PC-3 (cell line): ENCODE results near the gene LINC01488. TPM values are rescaled to one million over a fixed set of nuclear protein-coding genes. Genes with fewer than 3 reads are reported as not detected.

Experiments used
- ATAC-seq: fragments of 200-7000 bp; cut with Tn5 transposase; 2 replicates; pipeline ENCODE4 v1.9.1; 2020; ENCODE audit warnings: mild to moderate bottlenecking, moderate library complexity
- BruUV-seq: library from RNA; stranded (reverse); fragments of 400-500 nt; replicated peaks from 2 replicates; lab custom pipeline; 2021; lab: Mats Ljungman, UMichigan
- CTCF ChIA-PET: fragments of 300-600 bp; sonication (Branson Sonifier 250); formaldehyde crosslinking; loops from one replicate; lab custom pipeline; 2022; ENCODE audit warnings: antibody characterized with exemption; lab: Charles Lee
- POLR2A ChIA-PET: fragments of 300-600 bp; sonication (Branson Sonifier 250); formaldehyde crosslinking; loops from one replicate; lab custom pipeline; 2022; ENCODE audit warnings: antibody characterized with exemption; ENCODE audit not compliant: unreplicated experiment; lab: Charles Lee
- DNase-seq: peaks from one replicate; pipeline ENCODE4 v3.0.0-alpha.2; 2015
- H2AFZ ChIP-seq: fragments of 300-600 bp; sonication (generic); 2 replicates; pipeline ENCODE4 v1.6.0; 2016; ENCODE audit warnings: antibody characterized with exemption, low read length
- H3F3A ChIP-seq: fragments of 300-600 bp; sonication (generic); one replicate; pipeline ENCODE4 v1.6.0; 2017; ENCODE audit warnings: antibody characterized with exemption, low read length, control low read depth, mild to moderate bottlenecking; ENCODE audit not compliant: unreplicated experiment
- H3K27ac ChIP-seq: fragments of 300-600 bp; sonication (generic); 2 replicates; pipeline ENCODE4 v1.5.1; 2016; ENCODE audit warnings: mild to moderate bottlenecking, low read length
- H3K27me3 ChIP-seq: fragments of 300-600 bp; sonication (generic); 2 replicates; pipeline ENCODE4 v1.6.1; 2016; ENCODE audit warnings: low read length, mixed read lengths
- H3K36me3 ChIP-seq: fragments of 300-600 bp; sonication (generic); 2 replicates; pipeline ENCODE4 v1.6.1; 2016; ENCODE audit warnings: low read depth, mixed run types, low read length, mixed read lengths
- H3K4me1 ChIP-seq: fragments of 300-600 bp; sonication (generic); 2 replicates; pipeline ENCODE4 v1.5.1; 2016; ENCODE audit warnings: low read length; ENCODE audit not compliant: insufficient read depth
- H3K4me2 ChIP-seq: fragments of 300-600 bp; sonication (generic); 2 replicates; pipeline ENCODE4 v1.6.0; 2016; ENCODE audit warnings: low read length
- H3K4me3 ChIP-seq: fragments of 300-600 bp; sonication (generic); 2 replicates; pipeline ENCODE4 v1.5.1; 2016; ENCODE audit warnings: mild to moderate bottlenecking, low read length, mixed read lengths
- H3K79me2 ChIP-seq: fragments of 300-600 bp; sonication (generic); 2 replicates; pipeline ENCODE4 v1.6.1; 2017; ENCODE audit warnings: low read length, mixed read lengths
- H3K9ac ChIP-seq: fragments of 300-600 bp; sonication (generic); 2 replicates; pipeline ENCODE4 v1.6.0; 2016; ENCODE audit warnings: mild to moderate bottlenecking, low read length
- H3K9me2 ChIP-seq: fragments of 300-600 bp; sonication (generic); replicated peaks from 2 replicates; pipeline ENCODE4 v1.6.1; 2016; ENCODE audit warnings: mixed run types, low read length, mixed read lengths
- H3K9me3 ChIP-seq: fragments of 300-600 bp; sonication (generic); 2 replicates; pipeline ENCODE4 v1.6.1; 2016; ENCODE audit warnings: low read length, mixed read lengths
- H4K20me1 ChIP-seq: fragments of 300-600 bp; sonication (generic); 2 replicates; pipeline ENCODE4 v1.6.1; 2016; ENCODE audit warnings: low read length, mixed read lengths
- EZH2 ChIP-seq: fragments of 300-600 bp; sonication (generic); IDR thresholded peaks from one replicate; pipeline ENCODE4 v1.6.1; 2017; ENCODE audit warnings: antibody characterized with exemption, mild to moderate bottlenecking, low read length; ENCODE audit not compliant: unreplicated experiment
- EZH2phosphoT487 ChIP-seq: fragments of 300-600 bp; sonication (generic); IDR thresholded peaks from 2 replicates; pipeline ENCODE4 v1.6.1; 2018; ENCODE audit warnings: mild to moderate bottlenecking, antibody characterized with exemption, low read length, borderline replicate concordance
- intact Hi-C: fragments of 100-400 bp; cut with micrococcal nuclease; formaldehyde crosslinking; loops from 2 replicates; pipeline ENCODE4 v1.9.0; 2023
- total RNA-seq: library from RNA; depleted of rRNA; stranded (reverse); fragments of >200 nt; gene quantifications from 2 replicates; pipeline ENCODE4 v1.2.3, GENCODE V29; 2014
- TF ChIP-seq, protein P1 (sequence below): fragments of 300-600 bp; sonication (generic); conservative IDR thresholded peaks from 2 replicates; pipeline ENCODE4 v1.5.1; 2017; ENCODE audit warnings: antibody characterized with exemption, low read depth, mild to moderate bottlenecking, low read length

LINC01488 gene
- total RNA-seq, 1 experiment from 2014 or later, result not detected

DNA sequence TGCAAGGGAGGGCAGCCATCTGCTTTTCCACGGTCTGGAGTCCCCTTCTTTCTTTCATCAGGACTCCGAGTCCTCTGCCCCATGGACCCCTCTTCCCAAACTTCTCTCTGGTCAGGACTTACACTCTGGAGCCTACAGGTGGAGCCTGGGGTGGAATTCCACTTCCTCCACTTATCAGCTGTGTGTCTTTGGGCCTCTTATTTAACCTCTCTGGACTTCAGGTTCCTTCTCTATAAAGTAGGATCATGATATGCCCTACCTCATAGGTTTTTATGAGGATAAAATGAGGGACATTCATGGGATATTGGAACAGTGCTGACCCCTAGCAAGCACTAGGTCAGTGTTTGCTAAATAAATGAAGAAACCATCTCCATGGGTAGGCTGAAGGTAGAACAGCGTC lies 1.7 kb downstream of the LINC01488 start:
- no peaks in the 10 kb centered on the region for H4K20me1 ChIP-seq
- no peaks in the 10 kb centered on the region for H3K9me2 ChIP-seq
- no peaks in the 10 kb centered on the region for H3K27me3 ChIP-seq
- intact Hi-C loops, result no loop called here
- no peaks in the 10 kb centered on the region for H3K79me2 ChIP-seq
- ATAC-seq (no peak), DNase-seq (no peak)
- H3K4me3 ChIP-seq, result no peak overlapping the region
- no peak overlapping the region for H3K9ac ChIP-seq
- no peak overlapping the region for H3K27ac ChIP-seq
- no peak overlapping the region for H2AFZ ChIP-seq
- no peaks in the 10 kb centered on the region for H3K9me3 ChIP-seq
- H3F3A ChIP-seq, result no peaks in the 10 kb centered on the region
- TF ChIP-seq EZH2, result no peak
- TF ChIP-seq, protein P1, sequence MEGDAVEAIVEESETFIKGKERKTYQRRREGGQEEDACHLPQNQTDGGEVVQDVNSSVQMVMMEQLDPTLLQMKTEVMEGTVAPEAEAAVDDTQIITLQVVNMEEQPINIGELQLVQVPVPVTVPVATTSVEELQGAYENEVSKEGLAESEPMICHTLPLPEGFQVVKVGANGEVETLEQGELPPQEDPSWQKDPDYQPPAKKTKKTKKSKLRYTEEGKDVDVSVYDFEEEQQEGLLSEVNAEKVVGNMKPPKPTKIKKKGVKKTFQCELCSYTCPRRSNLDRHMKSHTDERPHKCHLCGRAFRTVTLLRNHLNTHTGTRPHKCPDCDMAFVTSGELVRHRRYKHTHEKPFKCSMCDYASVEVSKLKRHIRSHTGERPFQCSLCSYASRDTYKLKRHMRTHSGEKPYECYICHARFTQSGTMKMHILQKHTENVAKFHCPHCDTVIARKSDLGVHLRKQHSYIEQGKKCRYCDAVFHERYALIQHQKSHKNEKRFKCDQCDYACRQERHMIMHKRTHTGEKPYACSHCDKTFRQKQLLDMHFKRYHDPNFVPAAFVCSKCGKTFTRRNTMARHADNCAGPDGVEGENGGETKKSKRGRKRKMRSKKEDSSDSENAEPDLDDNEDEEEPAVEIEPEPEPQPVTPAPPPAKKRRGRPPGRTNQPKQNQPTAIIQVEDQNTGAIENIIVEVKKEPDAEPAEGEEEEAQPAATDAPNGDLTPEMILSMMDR, result no peak
- no peak for TF ChIP-seq EZH2phosphoT487
- ChIA-PET CTCF (no interaction called here), POLR2A (no interaction called here)
- peaks cover 18% of the 10 kb centered on the region for H3K4me1 ChIP-seq
- no peak overlapping the region for H3K4me2 ChIP-seq
- no TSS peak for BruUV-seq
- no peaks in the 10 kb centered on the region for H3K36me3 ChIP-seq

DNA sequence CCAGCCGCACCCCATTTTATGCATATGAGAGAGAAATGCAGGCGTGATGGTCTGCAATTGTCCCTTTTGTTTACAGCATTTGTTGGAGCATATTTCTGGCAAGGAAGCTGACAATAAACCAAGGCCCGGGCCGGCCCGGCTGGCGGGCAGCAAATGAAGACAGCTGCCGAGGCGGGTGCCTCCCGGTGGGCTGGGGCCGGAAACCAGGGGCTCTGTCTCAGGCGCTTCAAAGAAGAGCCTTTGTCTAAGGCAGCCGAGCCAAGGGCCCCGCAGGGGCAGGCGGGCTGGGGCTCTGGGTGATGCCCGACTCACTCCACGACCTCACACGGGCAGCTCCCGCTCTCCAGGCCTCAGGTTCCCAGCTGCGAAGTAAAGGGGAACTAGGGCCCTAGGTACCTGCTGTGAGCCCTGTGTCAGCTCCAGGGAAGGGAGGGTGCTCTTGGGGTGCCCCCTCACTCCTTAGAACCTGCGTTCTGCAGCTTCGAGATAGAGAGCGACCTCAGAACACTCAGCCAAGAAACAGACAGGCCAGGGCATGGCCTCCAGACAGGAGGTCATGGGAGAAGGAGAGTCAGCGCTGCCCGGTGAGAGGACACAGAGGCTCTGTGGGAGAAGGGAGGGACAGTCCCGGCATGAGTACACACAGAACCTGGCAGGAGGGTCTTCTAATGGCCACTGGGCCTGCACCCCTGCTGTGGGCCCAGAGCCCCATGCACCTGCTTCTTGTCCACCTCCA lies 2.4 kb downstream of the LINC01488 start:
- no peak for ATAC-seq
- Histone ChIP-seq H3K79me2 (no peaks in the 10 kb centered on the region), H3K9ac (no peak overlapping the region), H2AFZ (no peak overlapping the region), H3K27ac (no peak overlapping the region), H3K36me3 (no peaks in the 10 kb centered on the region), H3K9me3 (no peaks in the 10 kb centered on the region), H3K27me3 (no peaks in the 10 kb centered on the region), H3F3A (no peaks in the 10 kb centered on the region), H3K4me3 (no peak overlapping the region), H3K4me1 (peaks cover 18% of the 10 kb centered on the region), H4K20me1 (no peaks in the 10 kb centered on the region), H3K9me2 (no peaks in the 10 kb centered on the region), H3K4me2 (no peak overlapping the region)
- BruUV-seq, result no TSS peak
- POLR2A ChIA-PET, result interaction anchor here (0.7 kb wide), 1 partner anchor 261 kb away, joined by 4 read pairs; no protein-coding TSS in a partner anchor
- TF ChIP-seq, protein P1, result no peak
- no peak for TF ChIP-seq EZH2phosphoT487
- TF ChIP-seq EZH2, result no peak
- CTCF ChIA-PET, result no interaction called here
- no peak for DNase-seq
- intact Hi-C loops, result no loop called here
